ENCODE data around the gene DGLUCY. TPM values are rescaled to one million over a fixed set of nuclear protein-coding genes. Genes with fewer than 3 reads are reported as not detected.
"Not testable (repeated sequence)": the region's sequence is repeated elsewhere in the genome, so short reads cannot be mapped to it uniquely, and the experiment has no call there.

The DGLUCY gene
- total and polyA plus RNA-seq, 2 of the 8 experiments (the other 6 are each of a cell fraction or from before 2014, with no cell fraction given) = 24.9 to 31.8 TPM

- not testable (repeated sequence) for H2BK5ac ChIP-seq (ENCODE audit: low read depth, low read length); H4K8ac ChIP-seq (ENCODE audit: extremely low read depth, insufficient read depth, low read length); H3K18ac ChIP-seq (ENCODE audit: extremely low read depth, low read length); H3K23me2 ChIP-seq (ENCODE audit: low read depth, low read length); H4K91ac ChIP-seq (replicated peaks; ENCODE audit: insufficient read length, low read length); H3K9me3 ChIP-seq (ENCODE audit: insufficient read depth in 2 of 2, low read depth in 1 of 2, low read length in 1 of 2); H2BK20ac ChIP-seq (ENCODE audit: low read length); H3K79me2 ChIP-seq (ENCODE audit: control insufficient read depth in 1 of 2, insufficient read depth in 2 of 2, low read length in 2 of 2); H2BK12ac ChIP-seq (ENCODE audit: low read depth, low read length); H2AFZ ChIP-seq (ENCODE audit: low read length); FAIRE-seq; H4K5ac ChIP-seq (ENCODE audit: insufficient read length, low read depth, low read length); H3K79me1 ChIP-seq (ENCODE audit: low read depth, low read length); H3K4me1 ChIP-seq (replicated peaks in 1 of 4; ENCODE audit: control insufficient read depth in 3 of 4, insufficient read depth in 4 of 4, low read length in 3 of 4); H3K36me3 ChIP-seq (ENCODE audit: control insufficient read depth in 2 of 4, insufficient read depth in 4 of 4, low read length in 3 of 4); H2BK120ac ChIP-seq (replicated peaks; ENCODE audit: low read depth, low read length); H3K27ac ChIP-seq (ENCODE audit: low read depth, low read length); H2AK5ac ChIP-seq (ENCODE audit: low read depth, low read length); H3K14ac ChIP-seq (ENCODE audit: insufficient read length); H3K4ac ChIP-seq (replicated peaks; ENCODE audit: insufficient read length, low read depth, low read length); H4K20me1 ChIP-seq (replicated peaks in 1 of 2; ENCODE audit: control insufficient read depth in 1 of 2, insufficient read depth in 2 of 2, low read length in 2 of 2); H3K4me2 ChIP-seq (ENCODE audit: insufficient read depth in 1 of 2, low read depth in 2 of 2, low read length in 2 of 2); DNase-seq (ENCODE audit: low read depth in 1 of 2, low spot score in 2 of 2); H3K56ac ChIP-seq (replicated peaks; ENCODE audit: insufficient read length, low read depth, low read length); H3K4me3 ChIP-seq (ENCODE audit: extremely low read depth in 1 of 4, insufficient read depth in 2 of 4, low read depth in 3 of 4, low read length in 4 of 4); H3K27me3 ChIP-seq (replicated peaks in 1 of 4; ENCODE audit: control insufficient read depth in 3 of 4, extremely low read depth in 1 of 4, insufficient read depth in 3 of 4, low read length in 3 of 4); H3K23ac ChIP-seq (ENCODE audit: insufficient read length); H2BK15ac ChIP-seq (ENCODE audit: low read length); H3K9ac ChIP-seq (replicated peaks in 1 of 4; ENCODE audit: extremely low read depth in 1 of 4, low read depth in 3 of 4, low read length in 3 of 4)
- ChIA-PET POLR2A (ENCODE audit: partially characterized antibody) (interaction anchor here (0.9 kb wide), 1 partner anchor 26 kb away, joined by 3 read pairs; the partner anchor contains the start of gene DGLUCY), CTCF (ENCODE audit: partially characterized antibody) (interaction anchor here (1.5 kb wide), 1 partner anchor 15 kb away, joined by 3 read pairs; no protein-coding TSS in a partner anchor)
- 87% methylated on average over 5 of the region's 5 CpGs; no CpG with 5 or more reads in 1 of the 2 experiments for WGBS, 2 experiments (ENCODE audit: extremely low coverage in 1 of 2, insufficient coverage in 1 of 2, insufficient read length in 1 of 2, insufficient replicate concordance in 2 of 2, low coverage in 1 of 2, low lambda C conversion rate in 2 of 2, missing lambda C conversion rate in 1 of 2)
These were observed 26.4 kb upstream of the DGLUCY start for GRCh38 chr14:91087470-91087869.
